ENCODE measurements around the gene ANO10.

- TF ChIP-seq PRDM2 (tag by site-specific recombination; IDR thresholded peaks at IDR 0.05; ENCODE audit: borderline replicate concordance) (no peak), ZNF114 (tag by site-specific recombination; IDR thresholded peaks at IDR 0.05) (no peak), ZNF639 (tag by site-specific recombination; IDR thresholded peaks at IDR 0.05) (no peak)
These were observed 48.2 kb downstream of the ANO10 start for GRCh38 chr3:43573576-43573975.
